ENCODE measurements around the gene PKP2. TPM values are rescaled to one million over a fixed set of nuclear protein-coding genes. Genes with fewer than 3 reads are reported as not detected.

PKP2 gene
- polyA plus RNA-seq, 1 experiment = 0.02 TPM

GRCh38 chr12:32891956-32892355, 4.6 kb downstream of the PKP2 start:
- no peak for TF ChIP-seq CTCF (IDR thresholded peaks at IDR 0.05; ENCODE audit: low read depth, low read length)

DNA sequence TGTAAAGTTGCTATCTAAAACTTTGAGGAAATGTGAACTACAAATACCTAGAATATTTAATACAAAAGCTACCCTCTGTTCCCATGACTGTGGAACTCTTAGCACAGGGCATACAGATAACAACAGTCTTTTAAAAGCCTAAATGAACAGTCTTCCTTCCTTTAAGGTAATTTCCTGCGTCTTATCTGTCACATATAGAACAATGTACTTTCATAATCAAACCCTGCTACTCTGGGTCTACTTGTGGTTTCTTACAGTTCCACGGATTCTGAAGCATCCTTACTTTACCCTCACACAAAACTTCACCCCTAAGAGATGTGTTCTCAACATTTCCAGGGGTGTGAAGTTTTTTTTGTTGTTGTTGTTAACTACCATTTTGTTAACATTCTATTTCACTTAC, 5.1 kb downstream of the PKP2 start:
- ChIA-PET POLR2A (no interaction called here), CTCF (no interaction called here)
- Histone ChIP-seq H3K9me3 (ENCODE audit: control insufficient read depth, insufficient read depth, low read length) (no peaks in the 10 kb centered on the region; the same call in 1 of the 2 replicates), H3K4me3 (ENCODE audit: low read depth, low read length) (no peak overlapping the region), H3K27ac (ENCODE audit: low read depth, low read length) (no peak overlapping the region), H3K27me3 (ENCODE audit: control insufficient read depth, insufficient read depth, low read length) (peaks cover 6% of the 10 kb centered on the region)
- TF ChIP-seq CTCF (IDR thresholded peaks at IDR 0.05; ENCODE audit: low read depth, low read length) = no peak
- DNase-seq (ENCODE audit: low read depth, low spot score) = no peak

More at GRCh38 chr12:32891956-32892355, 4.6 kb downstream of the PKP2 start:
- CTCF ChIA-PET = no interaction called here
- Histone ChIP-seq H3K27ac (ENCODE audit: low read depth, low read length) (no peak overlapping the region), H3K27me3 (ENCODE audit: control insufficient read depth, insufficient read depth, low read length) (peaks cover 6% of the 10 kb centered on the region), H3K4me3 (ENCODE audit: low read depth, low read length) (no peak overlapping the region), H3K9me3 (ENCODE audit: control insufficient read depth, insufficient read depth, low read length) (no peaks in the 10 kb centered on the region; the same call in 1 of the 2 replicates)
- POLR2A ChIA-PET = no interaction called here
- no peak for DNase-seq (ENCODE audit: low read depth, low spot score)

DNA sequence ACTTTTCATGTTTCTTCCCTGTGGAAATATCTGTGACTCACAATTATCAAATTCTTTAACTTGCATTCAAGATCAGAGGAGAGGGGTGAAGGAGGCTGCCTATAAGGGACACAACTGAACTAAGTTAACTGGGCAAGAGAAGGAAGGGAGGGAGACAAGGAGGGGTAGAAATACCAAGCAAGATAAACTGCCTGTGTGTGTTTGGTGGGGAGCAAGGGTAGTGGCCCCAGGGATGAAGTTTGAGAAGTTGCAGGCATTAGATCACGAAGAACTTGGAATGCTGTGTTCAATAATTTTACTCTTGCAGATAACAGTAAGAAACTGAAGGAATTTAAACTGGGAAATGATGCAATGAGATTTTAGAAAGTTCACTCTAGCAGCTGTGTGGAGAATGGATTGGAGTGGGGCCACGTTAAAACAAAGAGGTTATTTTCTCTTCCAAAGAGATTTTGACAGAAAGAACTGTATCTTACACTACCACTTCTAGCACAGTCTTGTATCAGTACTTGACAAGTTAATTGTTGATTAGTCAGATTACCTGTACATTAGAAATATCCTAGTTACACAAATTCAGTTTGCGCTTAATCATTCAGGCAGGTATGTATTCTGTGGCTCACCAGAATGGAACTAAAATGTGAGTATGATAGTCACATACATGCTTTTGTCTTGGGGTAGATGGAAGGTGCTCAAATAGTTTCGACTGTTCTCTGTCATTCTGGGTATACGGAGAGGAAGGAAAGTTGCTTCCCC, 7.4 kb downstream of the PKP2 start:
- DNase-seq (ENCODE audit: low read depth, low spot score) = no peak
- CTCF ChIA-PET = interaction anchor here (0.6 kb wide), 1 partner anchor 156 kb away, joined by 3 read pairs; no protein-coding TSS in a partner anchor
- H3K4me3 ChIP-seq (ENCODE audit: low read depth, low read length) = no peak overlapping the region
- POLR2A ChIA-PET = no interaction called here
- no peaks in the 10 kb centered on the region for H3K27me3 ChIP-seq (ENCODE audit: control insufficient read depth, insufficient read depth, low read length)
- H3K27ac ChIP-seq (ENCODE audit: low read depth, low read length) = no peak overlapping the region
- no peak for TF ChIP-seq CTCF (IDR thresholded peaks at IDR 0.05; ENCODE audit: low read depth, low read length)
- H3K9me3 ChIP-seq (ENCODE audit: control insufficient read depth, insufficient read depth, low read length) = no peaks in the 10 kb centered on the region; the same call in 1 of the 2 replicates

- DNase-seq (ENCODE audit: low read depth, low spot score) = no peak
- H3K4me3 ChIP-seq (ENCODE audit: low read depth, low read length) = no peak overlapping the region
- POLR2A ChIA-PET = no interaction called here
- H3K9me3 ChIP-seq (ENCODE audit: control insufficient read depth, insufficient read depth, low read length) = no peaks in the 10 kb centered on the region; the same call in 1 of the 2 replicates
- H3K27me3 ChIP-seq (ENCODE audit: control insufficient read depth, insufficient read depth, low read length) = no peaks in the 10 kb centered on the region
- TF ChIP-seq CTCF (IDR thresholded peaks at IDR 0.05; ENCODE audit: low read depth, low read length) = no peak
- CTCF ChIA-PET = no interaction called here
- no peak overlapping the region for H3K27ac ChIP-seq (ENCODE audit: low read depth, low read length)
Observed at GRCh38 chr12:32887058-32887457, 9.5 kb downstream of the PKP2 start.

DNA sequence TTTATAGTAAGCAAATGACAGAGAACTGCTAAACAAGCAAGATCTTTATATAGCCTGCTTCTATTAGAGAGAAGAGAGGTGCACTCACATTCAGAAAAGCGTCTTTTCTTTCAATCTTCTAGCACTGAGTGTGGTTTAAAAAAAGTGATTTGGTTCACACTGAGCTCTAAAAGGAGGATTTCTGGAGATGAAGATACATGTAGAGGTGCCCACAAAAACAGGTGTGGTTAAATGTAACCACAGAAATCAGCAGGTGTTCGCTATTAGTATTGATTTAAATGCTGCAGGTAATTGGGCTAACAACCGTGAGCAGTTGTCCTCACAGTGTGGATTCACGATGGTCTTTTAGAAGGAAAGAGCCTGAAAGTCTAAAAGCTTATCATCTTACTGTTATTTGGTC, 10.7 kb downstream of the PKP2 start:
- ChIA-PET CTCF (no interaction called here), POLR2A (no interaction called here)
- no peak overlapping the region for H3K4me3 ChIP-seq (ENCODE audit: low read depth, low read length)
- H3K27ac ChIP-seq (ENCODE audit: low read depth, low read length) = no peak overlapping the region
- no peak for DNase-seq (ENCODE audit: low read depth, low spot score)
- no peak for TF ChIP-seq CTCF (IDR thresholded peaks at IDR 0.05; ENCODE audit: low read depth, low read length)
- no peaks in the 10 kb centered on the region for H3K27me3 ChIP-seq (ENCODE audit: control insufficient read depth, insufficient read depth, low read length)
- H3K9me3 ChIP-seq (ENCODE audit: control insufficient read depth, insufficient read depth, low read length) = no peaks in the 10 kb centered on the region; the same call in 1 of the 2 replicates

All from AG04450 (cell line).